Measurements from ENCODE around the gene TTYH3. TPM values are rescaled to one million over a fixed set of nuclear protein-coding genes. Genes with fewer than 3 reads are reported as not detected.

Gene TTYH3
- total and polyA plus RNA-seq, 9 of the 15 experiments (the other 6 are each of a cell fraction or from before 2014, with no cell fraction given) = 0.01 to 5.5 (median 1.1) TPM

DNA sequence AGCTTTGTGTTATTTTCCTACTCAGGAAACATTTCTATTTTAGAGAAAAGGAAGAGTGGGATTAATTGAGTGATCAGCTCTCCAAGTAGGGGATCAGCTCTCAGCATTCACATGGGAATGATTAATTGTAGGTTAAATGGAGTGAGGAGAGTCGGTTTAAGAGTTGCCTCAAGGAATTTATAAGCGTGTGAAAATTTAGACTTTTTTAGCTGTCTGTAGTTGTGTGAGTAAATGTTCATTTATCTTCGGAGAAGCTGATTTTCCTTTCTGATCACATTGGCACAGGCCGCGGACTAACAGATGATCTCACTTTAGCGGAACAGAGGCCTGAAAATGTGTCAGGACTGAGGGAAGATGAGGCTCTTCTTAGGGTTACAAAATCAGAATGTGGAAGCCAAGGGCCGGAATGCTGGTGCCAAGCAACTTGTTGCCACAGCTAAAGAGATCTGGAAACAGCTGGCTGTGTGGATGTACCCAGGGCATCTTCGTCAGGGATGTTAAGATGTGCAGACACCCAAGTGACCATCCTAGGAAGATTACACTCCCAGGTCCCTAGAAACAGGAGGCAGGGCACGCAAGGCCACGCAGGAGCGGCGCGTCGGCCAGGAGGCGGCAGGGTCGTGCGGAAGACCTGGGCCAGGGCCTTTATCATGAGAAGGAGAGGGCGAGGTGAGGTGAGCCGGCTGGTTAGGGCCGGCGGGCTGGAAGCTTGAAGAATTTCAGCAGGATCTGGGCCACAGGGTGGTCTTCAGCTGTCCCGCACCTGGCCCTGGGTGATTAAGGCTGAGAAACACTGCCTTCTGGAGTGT is 35.1 kb upstream of the TTYH3 start:
- BruUV-seq (replicated peaks) = no TSS peak
- DNase-seq (ENCODE audit: extremely low read depth in 1 of 4, low spot score in 3 of 4) (no peak), ATAC-seq (no peak), FAIRE-seq (no peak)
- Histone ChIP-seq H2AFZ (ENCODE audit: low read depth, low read length) (no peak overlapping the region), H3K9ac (ENCODE audit: insufficient read depth in 1 of 2, low read depth in 2 of 2, low read length in 2 of 2) (0 out of 4 replicates have a peak overlapping the region, but pooled peaks of 1 of the 2 experiments have one; percentile 26), H3K79me2 (ENCODE audit: control insufficient read depth, insufficient read depth, low read length) (no peaks in the 10 kb centered on the region), H3K4me1 (replicated peaks in 1 of 2; ENCODE audit: control insufficient read depth in 2 of 2, insufficient read depth in 2 of 2, low read length in 2 of 2) (peaks cover 0 to 12% of the 10 kb centered on the region in 2 experiments; a peak in 1 of 5 replicates), H3K4me2 (ENCODE audit: insufficient read depth, low read length) (no peak overlapping the region), H3K36me3 (ENCODE audit: control insufficient read depth, insufficient read depth, low read length) (peaks cover 33% of the 10 kb centered on the region; the same call in 1 of the 3 replicates), H3K27me3 (ENCODE audit: control insufficient read depth in 2 of 2, insufficient read depth in 2 of 2, low read length in 2 of 2) (no peaks in the 10 kb centered on the region), H3K4me3 (no peak overlapping the region), H3K9me3 (replicated peaks; ENCODE audit: control insufficient read depth, insufficient read depth, low read depth, low read length) (no peaks in the 10 kb centered on the region), H3K9me1 (ENCODE audit: control insufficient read depth, insufficient read depth, low read length) (peaks cover 5% of the 10 kb centered on the region), H4K20me1 (replicated peaks; ENCODE audit: control insufficient read depth, insufficient read depth, low read length) (no peaks in the 10 kb centered on the region), H3K27ac (ENCODE audit: extremely low read depth, low read depth, low read length) (no peak overlapping the region)
- intact Hi-C loops (cut with micrococcal nuclease) = no loop called here
- POLR2A ChIA-PET = interaction anchor here (1.2 kb wide), 1 partner anchor 11 kb away, joined by 8 read pairs; no protein-coding TSS in a partner anchor
- 84% methylated on average over 21 of the region's 22 CpGs for WGBS (ENCODE audit: insufficient coverage, low coverage, missing lambda C conversion rate)
- TF ChIP-seq NELFE (IDR thresholded peaks at IDR 0.05; ENCODE audit: insufficient read depth, insufficient read length) (no peak), TSC22D4 (tag; IDR thresholded peaks at IDR 0.05) (no peak), JUN (IDR thresholded peaks at IDR 0.05; ENCODE audit: borderline replicate concordance, low read depth, low read length) (no peak), JUN (CRISPR knock-in tag; IDR thresholded peaks at IDR 0.05; ENCODE audit: borderline replicate concordance) (no peak), ZNF398 (CRISPR knock-in tag; IDR thresholded peaks at IDR 0.05) (no peak), TCFL5 (CRISPR knock-in tag; conservative IDR thresholded peaks at IDR 0.05) (no peak), TBP (optimal IDR thresholded peaks at IDR 0.05; ENCODE audit: low read depth, low read length) (no peak), ATF7 (IDR thresholded peaks at IDR 0.05) (no peak), RHOXF2B (CRISPR knock-in tag; conservative IDR thresholded peaks at IDR 0.05) (no peak), PTRF (tag; IDR thresholded peaks at IDR 0.05) (no peak), HNRNPH1 (optimal IDR thresholded peaks at IDR 0.05; ENCODE audit: low read depth, low read length) (no peak), POLR2A (conservative IDR thresholded peaks at IDR 0.05) (no peak), HDGF (IDR thresholded peaks at IDR 0.05) (no peak), CBX2 (IDR thresholded peaks at IDR 0.05; ENCODE audit: insufficient read depth, low read length, poor library complexity, severe bottlenecking) (no peak)
- TF ChIP-seq, protein P1, sequence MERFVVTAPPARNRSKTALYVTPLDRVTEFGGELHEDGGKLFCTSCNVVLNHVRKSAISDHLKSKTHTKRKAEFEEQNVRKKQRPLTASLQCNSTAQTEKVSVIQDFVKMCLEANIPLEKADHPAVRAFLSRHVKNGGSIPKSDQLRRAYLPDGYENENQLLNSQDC (CRISPR knock-in tag; IDR thresholded peaks at IDR 0.05) = no peak
- TF ChIP-seq, protein P2, sequence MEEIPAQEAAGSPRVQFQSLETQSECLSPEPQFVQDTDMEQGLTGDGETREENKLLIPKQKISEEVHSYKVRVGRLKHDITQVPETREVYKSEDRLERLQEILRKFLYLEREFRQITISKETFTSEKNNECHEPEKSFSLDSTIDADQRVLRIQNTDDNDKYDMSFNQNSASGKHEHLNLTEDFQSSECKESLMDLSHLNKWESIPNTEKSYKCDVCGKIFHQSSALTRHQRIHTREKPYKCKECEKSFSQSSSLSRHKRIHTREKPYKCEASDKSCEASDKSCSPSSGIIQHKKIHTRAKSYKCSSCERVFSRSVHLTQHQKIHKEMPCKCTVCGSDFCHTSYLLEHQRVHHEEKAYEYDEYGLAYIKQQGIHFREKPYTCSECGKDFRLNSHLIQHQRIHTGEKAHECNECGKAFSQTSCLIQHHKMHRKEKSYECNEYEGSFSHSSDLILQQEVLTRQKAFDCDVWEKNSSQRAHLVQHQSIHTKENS (CRISPR knock-in tag; IDR thresholded peaks at IDR 0.05) = no peak
- in situ Hi-C loops (cut with MboI) = no loop called here
- CTCF ChIA-PET (ENCODE audit: low intra/inter-chr PET ratio) = no interaction called here
